CD14-positive monocyte (primary cell): ENCODE data around the gene GPRASP3. TPM values are rescaled to one million over a fixed set of nuclear protein-coding genes. Genes with fewer than 3 reads are reported as not detected.
A peak's percentile ranks its signal among the peaks of the same experiment; 100 is the strongest.
"Not testable (repeated sequence)": the region's sequence is repeated elsewhere in the genome, so short reads cannot be mapped to it uniquely, and the experiment has no call there.

Experiments
- DNase-seq, 3 donors: peaks; one replicate each; pipeline ENCODE4 v3.0.0-alpha.2; 2011 to 2022
- H2AFZ ChIP-seq: 2 replicates; pipeline ENCODE4 v1.6.0; 2012; ENCODE audit warnings: mild to moderate bottlenecking, low read depth, low read length, inconsistent platforms; ENCODE audit not compliant: insufficient read depth, poor library complexity, severe bottlenecking
- H3K27ac ChIP-seq, 2 donors: 1 replicate in 1 of 2; 2 replicates in 1 of 2; pipeline ENCODE4 v1.5.1; 2012 to 2013; ENCODE audit warnings: low read length in 2 of 2, control low read depth in 1 of 2, inconsistent platforms in 1 of 2, low read depth in 1 of 2, mild to moderate bottlenecking in 1 of 2
- H3K27me3 ChIP-seq, 2 donors: one replicate each; pipeline versions ENCODE4 v1.6.0 to v1.6.1; 2011 to 2013; ENCODE audit warnings: low read length in 2 of 2; ENCODE audit not compliant: control insufficient read depth in 2 of 2, insufficient read depth in 2 of 2
- H3K36me3 ChIP-seq, 2 donors: replicated peaks in 1 of 2; 1 replicate in 1 of 2; 2 replicates in 1 of 2; pipeline versions ENCODE4 v1.5.1 to v1.6.1; 2012 to 2013; ENCODE audit warnings: low read length in 2 of 2, control low read depth in 1 of 2, inconsistent platforms in 1 of 2, mild to moderate bottlenecking in 1 of 2; ENCODE audit not compliant: insufficient read depth in 2 of 2, control insufficient read depth in 1 of 2
- H3K4me1 ChIP-seq, 2 donors: 1 replicate in 1 of 2; 2 replicates in 1 of 2; pipeline versions ENCODE4 v1.5.1 to v1.6.1; 2012 to 2013; ENCODE audit warnings: low read length in 2 of 2, control low read depth in 1 of 2, inconsistent platforms in 1 of 2, mild to moderate bottlenecking in 1 of 2, moderate library complexity in 1 of 2; ENCODE audit not compliant: insufficient read depth in 2 of 2, control insufficient read depth in 1 of 2
- H3K4me2 ChIP-seq: replicated peaks from 2 replicates; pipeline ENCODE3; 2012; ENCODE audit warnings: low read length, moderate library complexity, mild to moderate bottlenecking; ENCODE audit not compliant: poor library complexity, severe bottlenecking; ENCODE audit errors: extremely low read depth
- H3K4me3 ChIP-seq, 3 experiments: fragments of 200-600 bp in 1 of 3; sonication (generic) in 1 of 3; replicated peaks in 1 of 3; 1 replicate in 2 of 3; 2 replicates in 1 of 3; pipeline ENCODE4 v1.5.1; 2011 to 2013; ENCODE audit warnings: low read length in 3 of 3, mild to moderate bottlenecking in 3 of 3, control low read depth in 2 of 3, low read depth in 2 of 3, inconsistent platforms in 1 of 3, moderate library complexity in 1 of 3
- H3K79me2 ChIP-seq: 2 replicates; pipeline ENCODE4 v1.6.0; 2012; ENCODE audit warnings: mild to moderate bottlenecking, control low read depth, inconsistent platforms, low read length, moderate library complexity; ENCODE audit not compliant: insufficient read depth
- H3K9ac ChIP-seq: 2 replicates; pipeline ENCODE4 v1.6.0; 2017; ENCODE audit warnings: low read length, mild to moderate bottlenecking; ENCODE audit not compliant: insufficient read depth, poor library complexity, severe bottlenecking
- H3K9me3 ChIP-seq, 2 donors: replicated peaks in 1 of 2; 1 replicate in 1 of 2; 2 replicates in 1 of 2; pipeline versions ENCODE4 v1.5.1 to v1.6.1; 2012 to 2013; ENCODE audit warnings: low read length in 2 of 2, control low read depth in 1 of 2; ENCODE audit not compliant: control insufficient read depth in 1 of 2, insufficient read depth in 1 of 2
- H4K20me1 ChIP-seq: 2 replicates; pipeline ENCODE4 v1.6.0; 2012; ENCODE audit warnings: mild to moderate bottlenecking, low read length, control low read depth, moderate library complexity; ENCODE audit not compliant: insufficient read depth
- H3K27ac Mint-ChIP-seq, 7 donors: one replicate each; pipeline ENCODE4 v1.8.0; 2020; ENCODE audit warnings: mild to moderate bottlenecking in 7 of 7, mixed read lengths in 7 of 7, moderate library complexity in 6 of 7, inconsistent platforms in 2 of 7
- H3K27me3 Mint-ChIP-seq, 3 donors: one replicate each; pipeline ENCODE4 v1.8.0; 2021 to 2022; ENCODE audit warnings: low read depth in 3 of 3, mild to moderate bottlenecking in 3 of 3, mixed read lengths in 3 of 3, moderate library complexity in 3 of 3, inconsistent platforms in 1 of 3
- H3K36me3 Mint-ChIP-seq, 2 donors: one replicate each; pipeline ENCODE4 v1.8.0; 2020; ENCODE audit warnings: mixed read lengths in 2 of 2, inconsistent platforms in 1 of 2, mild to moderate bottlenecking in 1 of 2
- H3K4me1 Mint-ChIP-seq: one replicate; pipeline ENCODE4 v1.8.0; 2020; ENCODE audit warnings: mild to moderate bottlenecking, mixed read lengths
- H3K4me3 Mint-ChIP-seq, 2 donors: one replicate each; pipeline ENCODE4 v1.8.0; 2020; ENCODE audit warnings: mild to moderate bottlenecking in 2 of 2, mixed read lengths in 2 of 2, moderate library complexity in 1 of 2
- H3K9me3 Mint-ChIP-seq, 7 donors: one replicate each; pipeline ENCODE4 v1.8.0; 2020 to 2022; ENCODE audit warnings: mixed read lengths in 7 of 7, mild to moderate bottlenecking in 6 of 7, moderate library complexity in 6 of 7, inconsistent platforms in 2 of 7
- CTCF ChIP-seq: fragments of 200-600 bp; IDR thresholded peaks from one replicate; pipeline ENCODE4 v1.8.0; 2022; ENCODE audit warnings: antibody characterized with exemption, mild to moderate bottlenecking
- WGBS: methylation state at CpG from one replicate; pipeline ENCODE4 v1.1.5; 2013; ENCODE audit warnings: missing lambda C conversion rate; ENCODE audit not compliant: insufficient coverage; 5-methylcytosine and 5-hydroxymethylcytosine counted together
- intact Hi-C, 2 donors: fragments of 100-400 bp; cut with micrococcal nuclease; formaldehyde crosslinking; loops; one replicate each; pipeline versions ENCODE4 v1.15.0 to v1.15.1; 2023
- polyA plus RNA-seq, 3 donors: library from polyadenylated mRNA; depleted of rRNA in 1 of 3; unstranded in 2 of 3; stranded (reverse) in 1 of 3; fragments of 300-500 nt in 2 of 3; fragments of >200 nt in 1 of 3; fragmentation: Illumina TruSeq in 2 of 3; gene quantifications; 1 replicate in 2 of 3; 2 replicates in 1 of 3; pipeline ENCODE4 v1.2.3, GENCODE V29; 2012 to 2021

The GPRASP3 gene
- polyA plus RNA-seq, 3 donors: 0.03 to 0.08 (median 0.04) TPM

- no peak overlapping the region for H2AFZ ChIP-seq
- no peak overlapping the region for H3K4me3 Mint-ChIP-seq
- no peak for TF ChIP-seq CTCF
- H3K4me1 Mint-ChIP-seq: peaks cover 7% of the 10 kb centered on the region
- H3K4me1 ChIP-seq: peaks cover 4 to 12% of the 10 kb centered on the region in 2 donors
- no peaks in the 10 kb centered on the region for H3K79me2 ChIP-seq
- no peak overlapping the region for H3K27ac ChIP-seq
- no CpG with 5 or more reads among the region's 6 CpGs for WGBS
- no peak overlapping the region for H3K4me2 ChIP-seq
- peaks cover 20 to 36% (median 29%) of the 10 kb centered on the region in 3 donors for H3K27me3 Mint-ChIP-seq
- no peaks in the 10 kb centered on the region for H3K9me3 ChIP-seq
- peaks cover 0 to 17% (median 3%) of the 10 kb centered on the region in 7 donors for H3K9me3 Mint-ChIP-seq
- peaks cover 7 to 31% of the 10 kb centered on the region in 2 donors for H3K27me3 ChIP-seq
- H3K36me3 ChIP-seq: no peaks in the 10 kb centered on the region
- no peak overlapping the region for H3K27ac Mint-ChIP-seq
- no peaks in the 10 kb centered on the region for H4K20me1 ChIP-seq
- DNase-seq: no peak
- H3K36me3 Mint-ChIP-seq: no peaks in the 10 kb centered on the region
- intact Hi-C loops: no loop called here
- H3K9ac ChIP-seq: no peak overlapping the region
- no peak overlapping the region for H3K4me3 ChIP-seq
Observed at GRCh38 chrX:102714994-102715393, 5.5 kb upstream of the GPRASP3 start.

- Histone ChIP-seq H3K27ac (no peak overlapping the region), H3K4me3 (no peak overlapping the region), H3K4me1 (peaks cover 14 to 20% of the 10 kb centered on the region in 2 donors), H3K79me2 (no peaks in the 10 kb centered on the region), H3K9me3 (no peaks in the 10 kb centered on the region), H2AFZ (no peak overlapping the region), H3K4me2 (no peak overlapping the region), H4K20me1 (no peaks in the 10 kb centered on the region), H3K9ac (no peak overlapping the region), H3K27me3 (peaks cover 3 to 22% of the 10 kb centered on the region in 2 donors), H3K36me3 (no peaks in the 10 kb centered on the region)
- 100% methylated on average over 2 of the region's 5 CpGs for WGBS
- peaks cover 11 to 30% (median 26%) of the 10 kb centered on the region in 3 donors for H3K27me3 Mint-ChIP-seq
- intact Hi-C loops: no loop called here
- no peak for TF ChIP-seq CTCF
- H3K9me3 Mint-ChIP-seq: peaks cover 0 to 14% (median 3%) of the 10 kb centered on the region in 7 donors
- H3K4me1 Mint-ChIP-seq: peaks cover 17% of the 10 kb centered on the region
- H3K36me3 Mint-ChIP-seq: no peaks in the 10 kb centered on the region
- no peak overlapping the region for H3K27ac Mint-ChIP-seq
- no peak overlapping the region for H3K4me3 Mint-ChIP-seq
- no peak for DNase-seq
Observed at GRCh38 chrX:102715967-102716366, 4.6 kb upstream of the GPRASP3 start.

GRCh38 chrX:102721169-102721506 is 595 bp downstream of the GPRASP3 start:
- DNase-seq, H3K79me2 ChIP-seq, intact Hi-C loops, H3K27ac Mint-ChIP-seq, H3K4me1 ChIP-seq, H3K36me3 ChIP-seq, H3K9me3 Mint-ChIP-seq, H3K27ac ChIP-seq, H3K27me3 ChIP-seq, H3K9me3 ChIP-seq, H4K20me1 ChIP-seq, H3K36me3 Mint-ChIP-seq: not testable (repeated sequence)
- WGBS: no CpG with 5 or more reads among the region's 7 CpGs
- Histone ChIP-seq H3K9ac (peak overlapping the region; percentile 45), H2AFZ (peak overlapping the region; percentile 79), H3K4me2 (peak overlapping the region; percentile 69), H3K4me3 (peak overlapping the region in 1 of 3 experiments; percentile 65)
- Mint-ChIP-seq H3K4me1 (peaks cover 12% of the 10 kb centered on the region), H3K27me3 (peaks cover 1 to 12% (median 2%) of the 10 kb centered on the region in 3 donors), H3K4me3 (peak overlapping the region in 1 of 2 donors; percentile 96)
